Brain microvascular endothelial cell (primary cell): ENCODE data around the gene CLOCK.
A peak's percentile ranks its signal among the peaks of the same experiment; 100 is the strongest.

ENCODE experiments used
- DNase-seq: peaks from one replicate; pipeline ENCODE4 v3.0.0-alpha.2; 2020
- H3K27ac ChIP-seq: fragments of 250-450 bp; sonication (Bioruptor Pico); 2 replicates; pipeline ENCODE4 v1.5.1; 2020; ENCODE audit warnings: mild to moderate bottlenecking, moderate library complexity
- H3K27me3 ChIP-seq: fragments of 250-450 bp; sonication (Bioruptor Pico); replicated peaks from 2 replicates; pipeline ENCODE4 v1.5.1; 2020; ENCODE audit warnings: mild to moderate bottlenecking
- H3K36me3 ChIP-seq: fragments of 250-450 bp; sonication (Bioruptor Pico); replicated peaks from 2 replicates; pipeline ENCODE4 v1.5.1; 2020; ENCODE audit warnings: mild to moderate bottlenecking
- H3K4me3 ChIP-seq: 2 replicates; pipeline ENCODE4 v1.5.1; 2011; ENCODE audit warnings: low read depth, mild to moderate bottlenecking, control low read depth, low read length, moderate library complexity
- in situ Hi-C: cut with HindIII; loops from 2 replicates; pipeline ENCODE4 v1.10.0; 2017; ENCODE audit warnings: low sequenced_read_pairs, low pct_ligation_motif_present
- TF ChIP-seq, protein P1 (sequence below): IDR thresholded peaks from 2 replicates; pipeline ENCODE4 v1.5.1; 2011; ENCODE audit warnings: low read depth, mild to moderate bottlenecking, moderate library complexity, low read length, control low read depth, inconsistent platforms; ENCODE audit errors: missing control alignments

The CLOCK gene

DNA sequence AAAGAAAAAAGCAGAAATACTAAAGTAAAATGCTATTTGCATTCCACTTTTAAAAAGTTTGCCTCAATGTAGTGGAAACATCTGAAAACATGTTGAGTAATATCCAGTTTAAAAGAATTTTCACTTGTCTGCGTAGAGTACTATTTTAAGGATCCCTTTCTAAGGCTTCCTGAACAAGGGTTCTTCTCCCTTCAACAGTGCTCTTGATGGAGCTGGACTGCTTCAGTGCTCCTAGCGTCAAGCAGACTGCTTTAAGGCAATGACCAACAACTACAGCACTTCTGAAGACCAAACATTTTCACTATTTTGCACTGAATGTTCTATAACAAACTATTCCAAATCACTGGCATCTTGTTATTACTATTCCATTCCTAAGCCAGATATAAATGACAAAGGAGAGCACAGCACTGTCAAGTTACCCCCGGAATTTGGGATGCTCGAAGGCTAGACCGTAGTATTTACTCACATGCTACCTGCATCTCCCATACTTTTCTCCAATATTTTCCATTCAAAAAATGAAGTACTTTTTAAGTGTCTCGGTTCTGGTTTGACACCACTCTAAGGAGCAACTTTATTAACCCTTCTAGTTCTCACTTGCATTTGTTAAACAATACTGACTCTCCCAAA lies 114.9 kb downstream of the CLOCK start:
- Histone ChIP-seq H3K36me3 (peaks cover 50% of the 10 kb centered on the region), H3K4me3 (no peak overlapping the region), H3K27me3 (no peaks in the 10 kb centered on the region), H3K27ac (no peak overlapping the region)
- in situ Hi-C loops = no loop called here
- no peak for DNase-seq
- TF ChIP-seq, protein P1, sequence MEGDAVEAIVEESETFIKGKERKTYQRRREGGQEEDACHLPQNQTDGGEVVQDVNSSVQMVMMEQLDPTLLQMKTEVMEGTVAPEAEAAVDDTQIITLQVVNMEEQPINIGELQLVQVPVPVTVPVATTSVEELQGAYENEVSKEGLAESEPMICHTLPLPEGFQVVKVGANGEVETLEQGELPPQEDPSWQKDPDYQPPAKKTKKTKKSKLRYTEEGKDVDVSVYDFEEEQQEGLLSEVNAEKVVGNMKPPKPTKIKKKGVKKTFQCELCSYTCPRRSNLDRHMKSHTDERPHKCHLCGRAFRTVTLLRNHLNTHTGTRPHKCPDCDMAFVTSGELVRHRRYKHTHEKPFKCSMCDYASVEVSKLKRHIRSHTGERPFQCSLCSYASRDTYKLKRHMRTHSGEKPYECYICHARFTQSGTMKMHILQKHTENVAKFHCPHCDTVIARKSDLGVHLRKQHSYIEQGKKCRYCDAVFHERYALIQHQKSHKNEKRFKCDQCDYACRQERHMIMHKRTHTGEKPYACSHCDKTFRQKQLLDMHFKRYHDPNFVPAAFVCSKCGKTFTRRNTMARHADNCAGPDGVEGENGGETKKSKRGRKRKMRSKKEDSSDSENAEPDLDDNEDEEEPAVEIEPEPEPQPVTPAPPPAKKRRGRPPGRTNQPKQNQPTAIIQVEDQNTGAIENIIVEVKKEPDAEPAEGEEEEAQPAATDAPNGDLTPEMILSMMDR = no peak

DNA sequence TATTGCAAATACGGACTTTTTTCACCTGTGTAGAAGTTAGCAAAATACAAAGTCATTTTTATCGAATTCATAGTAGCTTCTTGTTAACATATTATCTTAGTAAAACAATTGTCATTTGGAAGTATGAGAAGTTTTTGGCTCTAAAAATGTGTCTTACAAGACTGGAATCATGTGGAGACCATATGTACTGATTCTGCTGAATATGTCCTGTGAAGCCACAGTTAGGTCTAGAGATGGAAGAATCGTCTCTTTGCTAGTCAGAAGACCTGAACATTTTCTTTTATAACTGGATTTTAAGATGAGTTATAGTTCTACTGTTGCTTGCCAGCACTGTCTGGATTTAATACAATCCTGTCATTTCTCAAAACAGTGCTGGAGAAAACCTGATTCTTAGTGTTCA lies 121.9 kb downstream of the CLOCK start:
- TF ChIP-seq, protein P1 = no peak
- peaks cover 79% of the 10 kb centered on the region for H3K36me3 ChIP-seq
- H3K27ac ChIP-seq = no peak overlapping the region
- H3K27me3 ChIP-seq = no peaks in the 10 kb centered on the region
- no peak overlapping the region for H3K4me3 ChIP-seq
- in situ Hi-C loops = no loop called here
- DNase-seq = no peak

DNA sequence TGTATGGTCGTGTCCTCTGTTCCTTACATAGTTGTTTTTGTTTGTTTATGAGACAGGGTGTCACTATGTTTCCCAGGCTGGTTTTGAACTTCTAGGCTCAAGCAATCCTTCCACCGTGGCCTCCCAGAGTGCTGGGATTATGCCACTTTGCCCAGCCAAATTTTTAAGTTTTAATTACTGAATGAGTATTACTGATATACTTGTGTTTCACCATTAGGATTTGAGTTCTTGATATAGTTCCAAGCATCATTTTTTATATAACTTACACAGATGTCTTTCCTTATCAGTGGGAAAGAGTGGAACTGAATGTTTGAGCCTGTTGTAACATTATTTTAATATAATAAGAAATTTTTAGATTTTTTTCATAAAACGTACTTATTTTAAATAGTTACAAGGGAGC lies 130.5 kb downstream of the CLOCK start:
- H3K36me3 ChIP-seq = peaks cover 47% of the 10 kb centered on the region
- TF ChIP-seq, protein P1 = no peak
- no peak for DNase-seq

DNA sequence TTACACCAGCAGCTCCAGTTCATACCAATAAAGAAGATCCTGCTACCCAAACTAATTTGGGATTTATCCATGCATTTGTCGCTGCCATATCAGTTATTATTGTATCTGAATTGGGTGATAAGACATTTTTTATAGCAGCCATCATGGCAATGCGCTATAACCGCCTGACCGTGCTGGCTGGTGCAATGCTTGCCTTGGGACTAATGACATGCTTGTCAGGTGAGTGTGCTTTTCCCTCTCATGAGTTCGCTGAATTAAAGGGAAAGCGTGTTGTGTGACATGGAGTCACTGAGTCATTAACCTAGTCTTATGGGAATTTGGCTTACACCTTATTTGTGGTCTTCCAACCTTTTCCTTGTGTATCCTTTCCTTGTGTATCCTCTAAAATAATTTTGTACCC lies 135.1 kb downstream of the CLOCK start:
- TF ChIP-seq, protein P1 = no peak
- Histone ChIP-seq H3K4me3 (no peak overlapping the region), H3K27ac (no peak overlapping the region), H3K27me3 (no peaks in the 10 kb centered on the region), H3K36me3 (peaks cover 25% of the 10 kb centered on the region)
- in situ Hi-C loops = no loop called here
- no peak for DNase-seq

More for the DNA sequence above, 130.5 kb downstream of the CLOCK start:
- Histone ChIP-seq H3K27me3 (no peaks in the 10 kb centered on the region), H3K4me3 (no peak overlapping the region), H3K27ac (no peak overlapping the region)
- in situ Hi-C loops = no loop called here

DNA sequence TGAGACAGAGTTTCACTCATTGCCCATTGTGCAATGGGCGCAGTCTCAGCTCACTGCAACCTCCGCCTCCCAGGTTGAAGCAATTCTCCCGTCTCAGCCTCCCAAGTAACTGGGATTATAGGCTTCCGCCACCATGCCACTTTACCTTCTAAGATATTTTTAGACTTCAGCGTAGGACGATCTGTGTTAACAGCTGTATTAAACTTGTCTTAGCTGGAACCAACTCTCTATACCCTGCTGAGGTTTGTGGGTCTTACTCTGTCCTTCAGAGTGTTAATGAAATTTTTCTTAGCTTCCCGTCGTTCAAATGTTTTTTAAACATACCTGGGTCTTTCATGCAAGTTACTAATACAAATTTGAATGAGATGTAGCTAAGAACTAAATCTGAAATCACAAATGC lies 136.3 kb downstream of the CLOCK start:
- no peak for DNase-seq
- Histone ChIP-seq H3K27ac (peak overlapping the region; percentile 72), H3K36me3 (peaks cover 25% of the 10 kb centered on the region), H3K4me3 (no peak overlapping the region), H3K27me3 (no peaks in the 10 kb centered on the region)
- in situ Hi-C loops = no loop called here
- TF ChIP-seq, protein P1 = no peak
